GM12865 (cell line): ENCODE results near the gene KIF3A.

Experiments used
- DNase-seq: peaks from one replicate; pipeline ENCODE4 v3.0.0; 2010; ENCODE audit warnings: low read depth
- H3K4me3 ChIP-seq: 2 replicates; pipeline ENCODE4 v1.5.1; 2011; ENCODE audit warnings: mild to moderate bottlenecking, low read depth, low read length, control low read depth
- TF ChIP-seq, protein P1 (sequence below): IDR thresholded peaks from 2 replicates; pipeline ENCODE4 v1.5.1; 2011; ENCODE audit warnings: low read length, control low read depth, low read depth, inconsistent platforms; ENCODE audit not compliant: insufficient read depth; ENCODE audit errors: missing control alignments

KIF3A gene

DNA sequence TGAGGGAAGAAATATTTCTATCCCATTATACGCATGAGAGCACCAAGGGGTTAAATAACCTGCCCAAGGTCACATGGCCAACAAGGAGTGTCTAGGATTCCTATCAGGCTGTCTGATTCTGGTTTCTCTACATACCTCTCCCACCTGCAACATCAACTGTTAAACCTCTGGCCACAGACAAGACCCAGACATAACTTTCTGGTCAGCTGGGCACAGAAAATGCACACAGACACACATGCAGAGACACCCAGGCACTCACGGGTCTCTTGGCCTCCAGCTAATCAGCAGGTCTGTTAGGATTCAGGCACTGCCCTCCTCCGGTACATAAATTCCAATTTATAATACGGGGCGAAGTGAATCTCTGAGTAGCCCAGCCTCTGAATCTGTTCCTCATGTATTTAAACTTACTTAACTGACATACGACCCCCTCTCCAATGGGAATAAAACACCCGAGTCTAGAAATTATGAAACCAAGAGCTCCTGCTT lies 38.2 kb upstream of the KIF3A start:
- TF ChIP-seq, protein P1, sequence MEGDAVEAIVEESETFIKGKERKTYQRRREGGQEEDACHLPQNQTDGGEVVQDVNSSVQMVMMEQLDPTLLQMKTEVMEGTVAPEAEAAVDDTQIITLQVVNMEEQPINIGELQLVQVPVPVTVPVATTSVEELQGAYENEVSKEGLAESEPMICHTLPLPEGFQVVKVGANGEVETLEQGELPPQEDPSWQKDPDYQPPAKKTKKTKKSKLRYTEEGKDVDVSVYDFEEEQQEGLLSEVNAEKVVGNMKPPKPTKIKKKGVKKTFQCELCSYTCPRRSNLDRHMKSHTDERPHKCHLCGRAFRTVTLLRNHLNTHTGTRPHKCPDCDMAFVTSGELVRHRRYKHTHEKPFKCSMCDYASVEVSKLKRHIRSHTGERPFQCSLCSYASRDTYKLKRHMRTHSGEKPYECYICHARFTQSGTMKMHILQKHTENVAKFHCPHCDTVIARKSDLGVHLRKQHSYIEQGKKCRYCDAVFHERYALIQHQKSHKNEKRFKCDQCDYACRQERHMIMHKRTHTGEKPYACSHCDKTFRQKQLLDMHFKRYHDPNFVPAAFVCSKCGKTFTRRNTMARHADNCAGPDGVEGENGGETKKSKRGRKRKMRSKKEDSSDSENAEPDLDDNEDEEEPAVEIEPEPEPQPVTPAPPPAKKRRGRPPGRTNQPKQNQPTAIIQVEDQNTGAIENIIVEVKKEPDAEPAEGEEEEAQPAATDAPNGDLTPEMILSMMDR = no peak
- no peak for DNase-seq
- H3K4me3 ChIP-seq = no peak overlapping the region

DNA sequence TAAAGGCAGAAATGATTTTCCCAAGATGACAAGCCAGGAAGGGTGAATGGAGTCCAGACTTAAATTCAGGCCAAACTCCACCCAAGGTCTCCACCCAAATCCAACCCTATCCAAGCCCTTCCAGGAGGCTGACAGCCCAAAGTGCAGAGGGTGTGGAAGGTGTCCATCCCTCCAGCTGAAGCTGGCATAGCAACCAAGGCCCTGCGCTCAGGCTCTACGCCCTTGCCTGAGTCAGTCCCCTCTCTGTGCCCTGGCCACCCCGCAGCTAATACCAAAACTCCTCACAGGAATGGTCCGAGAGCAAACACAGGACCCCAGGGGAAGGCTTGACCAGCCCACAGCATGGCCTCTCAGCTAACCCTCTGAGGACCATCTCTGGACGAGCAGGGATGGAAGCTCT lies 37.5 kb upstream of the KIF3A start:
- TF ChIP-seq, protein P1 = no peak
- H3K4me3 ChIP-seq = no peak overlapping the region
- DNase-seq = no peak

DNA sequence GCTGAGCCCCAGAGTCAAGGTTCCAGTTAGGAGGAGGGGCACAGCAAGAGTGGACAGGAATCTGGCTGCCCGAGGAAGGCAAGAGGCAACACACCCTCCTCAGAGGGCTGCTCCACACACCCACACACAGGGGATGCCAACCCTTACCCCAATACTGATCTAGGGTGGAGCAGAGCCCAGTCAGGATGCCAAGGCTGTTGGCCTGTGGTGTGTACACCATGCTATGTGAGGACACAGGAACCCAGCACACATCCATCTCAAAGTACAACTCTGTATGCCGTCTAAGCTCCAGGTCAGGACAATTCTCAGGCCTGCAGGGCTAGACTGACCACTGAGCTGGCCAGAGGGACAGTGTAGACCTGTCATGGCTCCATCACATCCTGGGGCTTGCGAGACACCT lies 37.1 kb upstream of the KIF3A start:
- no peak overlapping the region for H3K4me3 ChIP-seq
- TF ChIP-seq, protein P1 = no peak
- no peak for DNase-seq

DNA sequence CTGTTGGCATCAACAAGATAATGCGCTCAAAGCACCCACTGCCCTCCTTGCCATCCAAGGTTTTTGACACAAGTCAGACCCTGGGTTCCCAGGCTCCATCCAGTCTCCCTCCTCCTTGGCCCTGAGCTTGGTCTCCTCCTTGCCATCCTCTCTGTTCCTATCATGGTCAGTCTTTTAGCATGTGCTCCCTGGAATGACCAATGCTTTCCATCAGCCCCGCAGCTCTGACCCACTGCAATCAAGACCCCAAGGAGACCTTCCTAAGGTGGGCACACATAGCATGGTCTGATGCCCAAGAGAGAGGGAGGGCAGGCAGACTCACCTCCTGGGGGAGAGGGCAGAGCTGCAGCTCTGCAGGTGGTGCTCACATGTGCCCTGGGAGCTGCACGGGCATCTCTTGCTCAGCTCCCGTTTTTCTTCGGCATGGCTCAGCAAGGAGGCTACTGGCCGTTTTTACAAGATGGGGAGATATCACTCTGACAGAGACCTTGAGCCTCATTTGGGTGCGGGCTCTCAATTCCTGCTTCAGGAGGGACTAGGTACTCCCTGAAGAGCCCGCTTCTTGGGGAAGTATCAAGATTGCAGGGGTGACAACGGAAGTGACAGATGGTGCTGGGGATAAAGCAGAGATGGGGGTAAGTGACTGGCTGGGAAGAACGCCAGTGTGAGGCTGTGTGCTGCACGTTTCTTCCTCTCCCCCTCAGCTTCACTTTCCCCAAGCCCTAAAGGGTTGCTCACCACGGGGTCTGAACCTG lies 36.4 kb upstream of the KIF3A start:
- H3K4me3 ChIP-seq = no peak overlapping the region
- TF ChIP-seq, protein P1 = no peak
- no peak for DNase-seq

DNA sequence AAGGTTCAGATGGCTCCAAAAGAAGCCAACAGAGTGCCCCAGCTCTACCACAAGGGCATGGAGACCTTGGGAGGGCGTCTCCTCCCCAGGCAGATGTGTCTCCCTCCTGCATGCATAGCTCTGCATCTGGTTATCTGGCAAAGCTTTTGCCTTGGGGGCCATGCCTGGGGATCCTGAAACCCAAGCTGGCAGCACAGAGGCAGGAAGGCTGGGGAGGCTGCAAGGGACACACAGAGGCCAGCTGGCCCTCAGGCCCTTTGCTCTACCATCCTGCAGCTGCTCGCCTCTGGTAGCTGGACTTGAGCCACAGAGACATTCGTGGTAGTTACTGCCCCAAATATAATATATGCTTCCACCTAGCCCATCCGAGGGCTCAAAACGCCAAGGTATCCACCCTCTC lies 35.8 kb upstream of the KIF3A start:
- no peak overlapping the region for H3K4me3 ChIP-seq
- TF ChIP-seq, protein P1 = no peak
- DNase-seq = no peak

DNA sequence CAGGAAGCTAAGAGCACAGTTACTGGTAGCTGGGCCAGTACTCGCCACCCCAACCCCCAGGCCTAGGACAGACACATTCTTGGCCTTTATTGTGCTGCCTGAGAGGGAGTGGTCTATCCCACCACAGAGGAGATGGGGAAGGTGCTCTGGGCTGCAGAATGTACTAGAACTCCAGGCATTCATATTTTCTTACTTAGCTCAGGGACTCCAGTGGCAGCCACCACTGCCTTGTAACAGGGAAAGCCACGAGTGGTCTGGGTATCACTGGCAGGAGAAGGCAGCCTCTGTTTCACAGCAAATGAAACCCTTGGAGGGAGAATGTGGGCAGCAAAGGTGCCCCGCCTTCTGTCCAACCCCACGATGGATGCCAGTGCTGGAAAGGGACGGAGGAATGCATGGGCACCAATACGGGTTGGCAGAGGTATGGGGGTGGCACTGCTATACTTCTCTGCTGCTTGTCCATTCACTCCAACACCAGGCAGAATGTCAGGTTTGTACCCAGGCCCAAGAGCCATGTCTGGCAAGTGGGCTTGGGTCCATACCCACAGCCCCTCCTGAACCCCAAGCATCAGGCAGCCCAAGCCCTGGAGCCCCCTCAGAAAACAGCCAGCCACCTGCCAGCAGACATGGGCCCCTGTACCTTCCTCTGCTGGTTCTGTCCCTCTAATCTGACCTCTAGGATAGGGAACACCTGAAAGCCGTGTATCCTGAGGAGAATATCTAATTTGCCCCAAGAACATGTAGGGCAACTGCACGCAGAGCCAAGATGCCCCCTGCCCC lies 35.1 kb upstream of the KIF3A start:
- H3K4me3 ChIP-seq = no peak overlapping the region
- TF ChIP-seq, protein P1 = no peak
- DNase-seq = no peak

DNA sequence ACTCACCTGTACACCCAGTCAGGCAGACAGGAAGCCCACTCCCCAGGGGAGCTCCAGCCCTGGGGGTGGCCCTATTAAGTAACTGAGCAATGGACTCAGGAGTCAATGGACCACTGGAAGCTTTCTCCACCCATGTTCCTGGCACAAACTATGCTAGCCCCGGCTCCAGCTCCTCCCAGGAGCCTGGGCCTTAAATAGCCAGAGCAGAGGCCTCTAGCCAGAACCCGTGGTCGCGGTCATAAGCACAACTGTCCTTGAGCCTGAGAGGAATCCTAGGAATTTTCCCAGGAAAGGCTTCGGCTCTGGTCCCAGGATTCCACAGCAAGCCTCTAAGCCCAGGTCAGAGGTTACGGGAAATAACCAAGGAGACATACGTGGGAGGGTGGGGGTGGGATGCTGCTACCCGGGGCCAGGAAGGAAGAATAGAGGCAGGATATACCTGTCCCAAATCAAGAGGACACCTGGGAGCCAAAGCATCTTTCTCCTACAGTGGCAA lies 34.2 kb upstream of the KIF3A start:
- DNase-seq = no peak
- TF ChIP-seq, protein P1 = no peak

More for the DNA sequence above, 34.2 kb upstream of the KIF3A start:
- H3K4me3 ChIP-seq = no peak overlapping the region
